ENCODE measurements around the gene TTLL11.

DNA sequence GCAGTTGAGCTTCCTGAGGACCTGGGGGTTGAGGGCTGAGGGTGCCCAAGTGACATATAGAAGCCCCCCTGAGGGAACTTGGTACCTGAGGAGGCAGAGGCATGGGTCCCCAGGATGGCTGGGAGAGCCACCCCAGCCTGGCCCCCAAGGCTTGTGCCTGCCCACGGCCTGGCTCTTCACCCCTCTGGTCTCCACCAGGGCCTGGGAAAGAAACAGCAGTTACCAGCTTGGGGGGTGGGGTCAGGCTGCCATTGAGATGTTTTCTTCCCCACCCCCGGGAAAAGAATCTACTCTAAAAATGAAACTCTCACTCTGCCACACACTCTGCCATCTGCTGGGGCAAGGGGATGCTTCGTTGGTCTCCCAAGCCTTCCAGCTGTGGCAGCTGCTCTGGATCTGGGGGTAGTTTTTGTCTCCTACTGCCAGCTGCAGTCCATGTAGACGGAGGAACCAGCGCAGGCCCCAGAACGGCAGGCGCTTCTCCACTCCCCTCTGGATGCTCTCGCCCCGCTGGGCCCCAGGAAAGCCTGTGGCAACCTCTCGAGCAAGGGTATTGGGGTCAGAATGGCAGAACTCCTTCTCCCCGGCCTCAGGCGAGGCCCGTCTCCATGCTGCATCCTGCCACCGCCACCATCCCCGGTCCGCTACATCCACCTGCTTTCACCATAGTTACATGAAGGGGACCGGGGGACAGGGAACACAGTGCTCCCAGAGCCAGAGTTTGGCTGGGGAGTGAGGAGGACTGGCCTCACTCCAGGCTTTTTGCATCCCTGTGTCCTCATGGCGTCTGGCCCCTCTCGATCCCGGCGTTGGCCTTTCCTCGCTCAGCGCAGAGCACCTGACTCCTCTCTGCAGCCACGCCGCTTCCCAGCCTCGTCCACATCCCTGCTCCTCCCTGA is 318.1 kb downstream of the TTLL11 start:
- TF ChIP-seq, protein P1, sequence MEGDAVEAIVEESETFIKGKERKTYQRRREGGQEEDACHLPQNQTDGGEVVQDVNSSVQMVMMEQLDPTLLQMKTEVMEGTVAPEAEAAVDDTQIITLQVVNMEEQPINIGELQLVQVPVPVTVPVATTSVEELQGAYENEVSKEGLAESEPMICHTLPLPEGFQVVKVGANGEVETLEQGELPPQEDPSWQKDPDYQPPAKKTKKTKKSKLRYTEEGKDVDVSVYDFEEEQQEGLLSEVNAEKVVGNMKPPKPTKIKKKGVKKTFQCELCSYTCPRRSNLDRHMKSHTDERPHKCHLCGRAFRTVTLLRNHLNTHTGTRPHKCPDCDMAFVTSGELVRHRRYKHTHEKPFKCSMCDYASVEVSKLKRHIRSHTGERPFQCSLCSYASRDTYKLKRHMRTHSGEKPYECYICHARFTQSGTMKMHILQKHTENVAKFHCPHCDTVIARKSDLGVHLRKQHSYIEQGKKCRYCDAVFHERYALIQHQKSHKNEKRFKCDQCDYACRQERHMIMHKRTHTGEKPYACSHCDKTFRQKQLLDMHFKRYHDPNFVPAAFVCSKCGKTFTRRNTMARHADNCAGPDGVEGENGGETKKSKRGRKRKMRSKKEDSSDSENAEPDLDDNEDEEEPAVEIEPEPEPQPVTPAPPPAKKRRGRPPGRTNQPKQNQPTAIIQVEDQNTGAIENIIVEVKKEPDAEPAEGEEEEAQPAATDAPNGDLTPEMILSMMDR (optimal IDR thresholded peaks at IDR 0.05 in 1 of 3, IDR thresholded peaks at IDR 0.05 in 1 of 3, conservative IDR thresholded peaks at IDR 0.05 in 1 of 3; ENCODE audit: extremely low read depth in 1 of 3, insufficient read depth in 2 of 3, low read length in 3 of 3), result no peak
- TF ChIP-seq EZH2 (IDR thresholded peaks at IDR 0.05; ENCODE audit: low read length), result no peak

Measured in keratinocyte (primary cell).